ENCODE data around the gene CAMK2A.

The CAMK2A gene

DNA sequence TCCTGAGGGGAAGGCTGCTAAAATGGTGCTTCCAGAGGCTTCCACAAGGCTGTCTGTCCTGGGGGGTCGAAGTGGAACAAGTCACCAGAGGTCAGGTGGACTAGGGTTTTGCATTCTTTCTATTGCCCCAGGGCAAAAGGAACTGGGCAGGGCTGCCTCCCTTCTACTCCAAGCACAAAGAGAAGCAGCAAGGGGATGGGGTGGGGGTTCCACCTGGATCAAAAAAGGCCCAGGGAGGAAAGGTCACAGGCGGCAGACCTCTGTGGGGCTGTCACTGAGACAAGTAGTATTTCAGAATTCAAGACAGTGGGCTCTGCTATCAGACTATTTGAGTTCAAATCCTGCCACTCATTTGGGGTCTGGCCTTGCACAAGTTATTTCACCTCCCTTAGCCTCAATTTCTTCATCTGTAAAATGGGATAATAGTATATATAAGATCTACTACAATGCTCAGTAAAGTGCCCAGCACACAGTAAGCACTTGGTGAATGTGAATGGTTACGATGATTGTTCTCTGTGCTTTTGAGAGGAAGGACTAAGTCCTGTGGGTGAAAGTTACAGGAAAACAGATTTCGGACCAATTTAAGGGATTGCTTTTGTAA, 15.0 kb upstream of the CAMK2A start:
- H3K4me2 ChIP-seq (ENCODE audit: low read depth, low read length, poor library complexity, severe bottlenecking), result no peak overlapping the region
- H3K9me3 ChIP-seq (ENCODE audit: insufficient read depth, low read length), result no peaks in the 10 kb centered on the region
- no peaks in the 10 kb centered on the region for H3K79me2 ChIP-seq (ENCODE audit: insufficient read depth, low read length)
- H2AFZ ChIP-seq (ENCODE audit: low read depth, low read length, severe bottlenecking), result no peak overlapping the region
- H3F3A ChIP-seq (ENCODE audit: insufficient read depth), result no peaks in the 10 kb centered on the region
- H4K20me1 ChIP-seq (ENCODE audit: low read depth, low read length), result no peaks in the 10 kb centered on the region
- H3K27me3 ChIP-seq (ENCODE audit: low read length), result no peaks in the 10 kb centered on the region
- H3K9me2 ChIP-seq (replicated peaks; ENCODE audit: insufficient read depth, low read length), result no peaks in the 10 kb centered on the region
- TF ChIP-seq, protein P1, sequence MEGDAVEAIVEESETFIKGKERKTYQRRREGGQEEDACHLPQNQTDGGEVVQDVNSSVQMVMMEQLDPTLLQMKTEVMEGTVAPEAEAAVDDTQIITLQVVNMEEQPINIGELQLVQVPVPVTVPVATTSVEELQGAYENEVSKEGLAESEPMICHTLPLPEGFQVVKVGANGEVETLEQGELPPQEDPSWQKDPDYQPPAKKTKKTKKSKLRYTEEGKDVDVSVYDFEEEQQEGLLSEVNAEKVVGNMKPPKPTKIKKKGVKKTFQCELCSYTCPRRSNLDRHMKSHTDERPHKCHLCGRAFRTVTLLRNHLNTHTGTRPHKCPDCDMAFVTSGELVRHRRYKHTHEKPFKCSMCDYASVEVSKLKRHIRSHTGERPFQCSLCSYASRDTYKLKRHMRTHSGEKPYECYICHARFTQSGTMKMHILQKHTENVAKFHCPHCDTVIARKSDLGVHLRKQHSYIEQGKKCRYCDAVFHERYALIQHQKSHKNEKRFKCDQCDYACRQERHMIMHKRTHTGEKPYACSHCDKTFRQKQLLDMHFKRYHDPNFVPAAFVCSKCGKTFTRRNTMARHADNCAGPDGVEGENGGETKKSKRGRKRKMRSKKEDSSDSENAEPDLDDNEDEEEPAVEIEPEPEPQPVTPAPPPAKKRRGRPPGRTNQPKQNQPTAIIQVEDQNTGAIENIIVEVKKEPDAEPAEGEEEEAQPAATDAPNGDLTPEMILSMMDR (IDR thresholded peaks at IDR 0.05; ENCODE audit: insufficient read depth, low read length, poor library complexity, severe bottlenecking), result no peak
- no peak for TF ChIP-seq EZH2phosphoT487 (conservative IDR thresholded peaks at IDR 0.05; ENCODE audit: low read length)
- no peaks in the 10 kb centered on the region for H3K36me3 ChIP-seq (ENCODE audit: low read length)
- H3K27ac ChIP-seq (ENCODE audit: low read depth, low read length), result no peak overlapping the region
- H3K9ac ChIP-seq (ENCODE audit: low read length), result no peak overlapping the region
- no peak overlapping the region for H3K4me3 ChIP-seq (ENCODE audit: insufficient read depth, low read length, poor library complexity, severe bottlenecking)

- H3K79me2 ChIP-seq (ENCODE audit: insufficient read depth, low read length), result no peaks in the 10 kb centered on the region
- H3K4me2 ChIP-seq (ENCODE audit: low read depth, low read length, poor library complexity, severe bottlenecking), result no peak overlapping the region
- H3K4me3 ChIP-seq (ENCODE audit: insufficient read depth, low read length, poor library complexity, severe bottlenecking), result no peak overlapping the region
- H4K20me1 ChIP-seq (ENCODE audit: low read depth, low read length), result no peaks in the 10 kb centered on the region
- H3K36me3 ChIP-seq (ENCODE audit: low read length), result no peaks in the 10 kb centered on the region
- no peaks in the 10 kb centered on the region for H3K27me3 ChIP-seq (ENCODE audit: low read length)
- TF ChIP-seq, protein P1 (IDR thresholded peaks at IDR 0.05; ENCODE audit: insufficient read depth, low read length, poor library complexity, severe bottlenecking), result no peak
- TF ChIP-seq EZH2phosphoT487 (conservative IDR thresholded peaks at IDR 0.05; ENCODE audit: low read length), result no peak
- no peak overlapping the region for H3K27ac ChIP-seq (ENCODE audit: low read depth, low read length)
- no peak overlapping the region for H2AFZ ChIP-seq (ENCODE audit: low read depth, low read length, severe bottlenecking)
- H3F3A ChIP-seq (ENCODE audit: insufficient read depth), result no peaks in the 10 kb centered on the region
- no peaks in the 10 kb centered on the region for H3K9me3 ChIP-seq (ENCODE audit: insufficient read depth, low read length)
- H3K9ac ChIP-seq (ENCODE audit: low read length), result no peak overlapping the region
- no peaks in the 10 kb centered on the region for H3K9me2 ChIP-seq (replicated peaks; ENCODE audit: insufficient read depth, low read length)
Observed at GRCh38 chr5:150303660-150304386, 14.2 kb upstream of the CAMK2A start.

GRCh38 chr5:150303070-150303615, 13.6 kb upstream of the CAMK2A start:
- Histone ChIP-seq H3K9ac (ENCODE audit: low read length) (no peak overlapping the region), H3K36me3 (ENCODE audit: low read length) (no peaks in the 10 kb centered on the region), H2AFZ (ENCODE audit: low read depth, low read length, severe bottlenecking) (no peak overlapping the region), H4K20me1 (ENCODE audit: low read depth, low read length) (no peaks in the 10 kb centered on the region), H3K27ac (ENCODE audit: low read depth, low read length) (no peak overlapping the region), H3K9me2 (replicated peaks; ENCODE audit: insufficient read depth, low read length) (no peaks in the 10 kb centered on the region), H3K27me3 (ENCODE audit: low read length) (no peaks in the 10 kb centered on the region), H3F3A (ENCODE audit: insufficient read depth) (no peaks in the 10 kb centered on the region), H3K4me2 (ENCODE audit: low read depth, low read length, poor library complexity, severe bottlenecking) (no peak overlapping the region), H3K4me3 (ENCODE audit: insufficient read depth, low read length, poor library complexity, severe bottlenecking) (no peak overlapping the region), H3K9me3 (ENCODE audit: insufficient read depth, low read length) (no peaks in the 10 kb centered on the region), H3K79me2 (ENCODE audit: insufficient read depth, low read length) (no peaks in the 10 kb centered on the region)
- TF ChIP-seq EZH2phosphoT487 (conservative IDR thresholded peaks at IDR 0.05; ENCODE audit: low read length), result no peak
- TF ChIP-seq, protein P1 (IDR thresholded peaks at IDR 0.05; ENCODE audit: insufficient read depth, low read length, poor library complexity, severe bottlenecking), result no peak
